NB4 (cell line): ENCODE data around the gene FAS.

ENCODE experiments used
- DNase-seq: peaks from one replicate; pipeline ENCODE4 v3.0.0; 2010; ENCODE audit warnings: low read depth
- H3K4me3 ChIP-seq: one replicate; pipeline ENCODE4 v1.5.1; 2011; ENCODE audit warnings: mild to moderate bottlenecking, low read depth, low read length, moderate library complexity
- CTCF ChIP-seq: IDR thresholded peaks from one replicate; pipeline ENCODE4 v1.5.1; 2012; ENCODE audit warnings: low read depth, low read length
- MAX ChIP-seq: IDR thresholded peaks from 2 replicates; pipeline ENCODE4 v1.6.1; 2011; ENCODE audit warnings: low read depth, low read length
- MYC ChIP-seq: IDR thresholded peaks from 2 replicates; pipeline ENCODE4 v1.6.1; 2011; ENCODE audit warnings: low read depth, low read length
- POLR2A ChIP-seq: IDR thresholded peaks from 2 replicates; pipeline ENCODE4 v1.6.1; 2011; ENCODE audit warnings: mild to moderate bottlenecking; ENCODE audit not compliant: insufficient read length; ENCODE audit errors: extremely low read depth

The FAS gene

GRCh38 chr10:88999625-89000024 is 9.0 kb downstream of the FAS start:
- DNase-seq = no peak
- TF ChIP-seq MAX (no peak), CTCF (no peak), POLR2A (no peak), MYC (no peak)
- no peak overlapping the region for H3K4me3 ChIP-seq

GRCh38 chr10:89001024-89001728 is 10.6 kb downstream of the FAS start:
- DNase-seq = no peak
- H3K4me3 ChIP-seq = no peak overlapping the region
- no peak for TF ChIP-seq CTCF
- TF ChIP-seq MYC = no peak
- no peak for TF ChIP-seq MAX
- TF ChIP-seq POLR2A = no peak

- no peak for DNase-seq
- no peak overlapping the region for H3K4me3 ChIP-seq
- no peak for TF ChIP-seq POLR2A
- TF ChIP-seq MYC = no peak
- TF ChIP-seq MAX = no peak
- TF ChIP-seq CTCF = no peak
Observed at GRCh38 chr10:89001729-89002072, 11.1 kb downstream of the FAS start.

- no peak for TF ChIP-seq POLR2A
- no peak for TF ChIP-seq MYC
- TF ChIP-seq CTCF = no peak
- no peak for TF ChIP-seq MAX
- no peak overlapping the region for H3K4me3 ChIP-seq
- no peak for DNase-seq
Observed at GRCh38 chr10:89002226-89002978, 11.8 kb downstream of the FAS start.

GRCh38 chr10:89003344-89003743 is 12.7 kb downstream of the FAS start:
- no peak overlapping the region for H3K4me3 ChIP-seq
- TF ChIP-seq MYC = no peak
- no peak for TF ChIP-seq CTCF
- TF ChIP-seq POLR2A = no peak
- TF ChIP-seq MAX = no peak
- no peak for DNase-seq
